ENCODE data around the gene SRGAP2B.
"Not testable (repeated sequence)": the region's sequence is repeated elsewhere in the genome, so short reads cannot be mapped to it uniquely, and the experiment has no call there.

Gene SRGAP2B

GRCh38 chr1:145066486-145066885 lies 28.6 kb downstream of the SRGAP2B start:
- H3K36me3 Mint-ChIP-seq, DNase-seq, H3K27me3 Mint-ChIP-seq, H3K4me3 Mint-ChIP-seq, H3K9me3 Mint-ChIP-seq, CTCF ChIA-PET, H3K27ac Mint-ChIP-seq, H3K4me1 Mint-ChIP-seq: not testable (repeated sequence)

- H3K9me3 Mint-ChIP-seq, H3K27ac Mint-ChIP-seq, H3K4me1 Mint-ChIP-seq, H3K27me3 Mint-ChIP-seq, H3K4me3 Mint-ChIP-seq, CTCF ChIA-PET, DNase-seq, H3K36me3 Mint-ChIP-seq: not testable (repeated sequence)
Measured at GRCh38 chr1:145065194-145065826, 29.8 kb downstream of the SRGAP2B start.

- H3K4me3 Mint-ChIP-seq, DNase-seq, H3K27ac Mint-ChIP-seq, H3K36me3 Mint-ChIP-seq, H3K4me1 Mint-ChIP-seq, CTCF ChIA-PET, H3K27me3 Mint-ChIP-seq, H3K9me3 Mint-ChIP-seq: not testable (repeated sequence)
Measured at GRCh38 chr1:145063941-145064648, 31.0 kb downstream of the SRGAP2B start.

GRCh38 chr1:145063285-145063684 lies 31.8 kb downstream of the SRGAP2B start:
- CTCF ChIA-PET, H3K4me3 Mint-ChIP-seq, H3K4me1 Mint-ChIP-seq, DNase-seq, H3K27me3 Mint-ChIP-seq, H3K27ac Mint-ChIP-seq, H3K9me3 Mint-ChIP-seq, H3K36me3 Mint-ChIP-seq: not testable (repeated sequence)

DNA sequence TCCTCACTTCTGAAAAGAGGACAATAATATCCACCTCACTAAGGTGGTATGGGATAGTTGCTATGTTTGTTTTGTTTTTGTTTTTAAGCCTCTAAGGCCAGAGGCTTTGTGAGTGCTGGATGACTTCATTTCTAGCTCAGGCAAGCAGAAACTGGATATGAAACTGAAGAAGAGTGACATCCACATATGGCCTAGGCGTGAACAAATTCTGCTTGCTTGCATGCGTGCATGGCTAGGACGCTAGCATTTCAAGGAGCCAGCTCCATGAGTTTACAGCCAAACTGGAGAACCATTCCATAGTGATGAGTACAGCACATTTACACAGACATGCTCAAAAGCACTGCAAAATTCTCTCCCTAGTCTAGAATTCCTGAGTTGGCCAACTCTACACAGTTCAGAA lies 36.9 kb downstream of the SRGAP2B start:
- H3K27me3 Mint-ChIP-seq, H3K27ac Mint-ChIP-seq, H3K9me3 Mint-ChIP-seq, H3K36me3 Mint-ChIP-seq, H3K4me3 Mint-ChIP-seq, CTCF ChIA-PET, H3K4me1 Mint-ChIP-seq, DNase-seq: not testable (repeated sequence)

DNA sequence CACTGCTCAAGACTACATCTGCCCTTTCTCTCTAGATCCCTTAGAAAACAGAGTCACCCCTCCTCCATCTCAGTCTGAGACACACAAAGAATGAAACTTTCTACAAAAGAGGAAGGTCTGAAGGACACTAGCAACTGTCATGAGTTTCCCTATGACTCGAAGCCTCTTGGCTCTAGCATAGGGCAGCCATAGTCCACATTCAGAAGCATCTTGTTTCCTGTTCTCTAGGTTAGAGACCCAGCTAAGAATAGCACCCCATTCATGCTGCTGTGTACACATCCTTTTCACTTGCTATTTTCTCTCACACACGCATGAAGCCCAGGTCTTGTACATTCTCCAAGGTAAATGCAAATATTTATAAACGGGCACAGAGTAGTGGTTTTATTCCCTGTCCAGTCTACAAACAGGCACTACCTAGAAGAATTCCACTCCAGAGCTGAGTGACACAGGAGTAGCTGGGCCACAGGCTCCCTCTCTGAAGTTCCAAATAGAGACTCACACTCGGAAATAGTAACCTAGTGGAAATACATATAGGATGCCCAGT lies 39.8 kb downstream of the SRGAP2B start:
- H3K9me3 Mint-ChIP-seq, H3K27me3 Mint-ChIP-seq, DNase-seq, H3K27ac Mint-ChIP-seq, H3K36me3 Mint-ChIP-seq, H3K4me3 Mint-ChIP-seq, CTCF ChIA-PET, H3K4me1 Mint-ChIP-seq: not testable (repeated sequence)

GRCh38 chr1:145053428-145053827 lies 41.7 kb downstream of the SRGAP2B start:
- DNase-seq, H3K36me3 Mint-ChIP-seq, CTCF ChIA-PET, H3K4me1 Mint-ChIP-seq, H3K4me3 Mint-ChIP-seq, H3K27ac Mint-ChIP-seq, H3K9me3 Mint-ChIP-seq, H3K27me3 Mint-ChIP-seq: not testable (repeated sequence)

- H3K27me3 Mint-ChIP-seq, H3K4me3 Mint-ChIP-seq, H3K27ac Mint-ChIP-seq, CTCF ChIA-PET, DNase-seq, H3K36me3 Mint-ChIP-seq, H3K9me3 Mint-ChIP-seq, H3K4me1 Mint-ChIP-seq: not testable (repeated sequence)
Measured at GRCh38 chr1:145052019-145052776, 42.9 kb downstream of the SRGAP2B start.

GRCh38 chr1:145048181-145048856 lies 46.8 kb downstream of the SRGAP2B start:
- DNase-seq, H3K9me3 Mint-ChIP-seq, H3K27ac Mint-ChIP-seq, H3K27me3 Mint-ChIP-seq, H3K4me1 Mint-ChIP-seq, H3K36me3 Mint-ChIP-seq, H3K4me3 Mint-ChIP-seq, CTCF ChIA-PET: not testable (repeated sequence)

DNA sequence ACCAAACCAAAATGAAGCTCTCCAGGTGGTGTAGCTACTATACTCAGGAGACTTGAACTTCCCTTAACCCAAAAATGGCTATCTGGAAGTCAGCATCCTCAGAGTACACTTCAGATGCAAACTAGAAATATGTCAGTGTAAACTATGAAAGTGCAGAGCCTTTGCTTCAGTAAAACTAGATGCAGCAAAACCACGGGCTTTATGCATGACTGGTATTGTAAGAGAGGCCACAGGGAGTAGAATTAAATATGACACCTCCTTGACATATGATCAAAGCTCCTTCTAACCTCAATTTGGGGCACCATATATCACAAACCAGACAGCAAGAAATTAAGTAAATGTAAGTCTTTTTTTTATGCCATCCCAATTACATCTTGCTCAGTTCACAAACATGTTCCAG lies 47.6 kb downstream of the SRGAP2B start:
- CTCF ChIA-PET, H3K9me3 Mint-ChIP-seq, H3K36me3 Mint-ChIP-seq, H3K4me3 Mint-ChIP-seq, H3K27me3 Mint-ChIP-seq, H3K27ac Mint-ChIP-seq, H3K4me1 Mint-ChIP-seq, DNase-seq: not testable (repeated sequence)

DNA sequence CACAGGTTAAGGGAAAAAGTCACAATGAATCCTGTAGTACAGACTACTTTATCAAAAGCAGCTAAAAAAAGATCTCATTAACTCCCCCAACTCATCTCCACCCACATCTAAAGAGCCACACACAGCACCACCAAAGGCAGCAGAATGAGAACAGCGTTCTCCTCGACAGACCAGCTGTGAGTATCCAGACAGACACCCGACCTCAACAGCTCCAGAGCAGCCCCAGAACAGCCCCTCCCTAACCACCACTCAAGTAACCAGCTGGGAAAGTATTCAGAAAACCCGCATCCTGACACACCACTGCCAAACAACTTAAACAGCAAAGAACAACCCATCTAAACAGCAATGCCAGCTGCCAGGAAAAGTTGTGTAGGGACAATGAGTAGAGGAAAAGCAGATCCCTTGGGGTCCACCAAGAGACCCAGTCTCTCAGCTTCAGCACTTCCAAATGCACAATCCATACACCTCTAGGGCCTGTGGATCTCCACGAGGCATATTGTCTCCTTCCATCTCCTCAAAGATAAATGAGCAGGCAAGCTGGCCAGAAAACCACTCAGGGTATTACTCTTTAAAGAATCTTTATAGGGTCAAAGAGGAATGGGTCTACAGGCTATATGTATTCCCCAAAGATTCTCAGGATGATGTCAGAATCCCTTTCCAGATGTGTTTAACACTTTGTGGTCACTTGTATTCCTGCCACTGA lies 49.4 kb downstream of the SRGAP2B start:
- DNase-seq, H3K4me3 Mint-ChIP-seq, H3K27me3 Mint-ChIP-seq, H3K4me1 Mint-ChIP-seq, H3K9me3 Mint-ChIP-seq, CTCF ChIA-PET, H3K36me3 Mint-ChIP-seq, H3K27ac Mint-ChIP-seq: not testable (repeated sequence)

DNA sequence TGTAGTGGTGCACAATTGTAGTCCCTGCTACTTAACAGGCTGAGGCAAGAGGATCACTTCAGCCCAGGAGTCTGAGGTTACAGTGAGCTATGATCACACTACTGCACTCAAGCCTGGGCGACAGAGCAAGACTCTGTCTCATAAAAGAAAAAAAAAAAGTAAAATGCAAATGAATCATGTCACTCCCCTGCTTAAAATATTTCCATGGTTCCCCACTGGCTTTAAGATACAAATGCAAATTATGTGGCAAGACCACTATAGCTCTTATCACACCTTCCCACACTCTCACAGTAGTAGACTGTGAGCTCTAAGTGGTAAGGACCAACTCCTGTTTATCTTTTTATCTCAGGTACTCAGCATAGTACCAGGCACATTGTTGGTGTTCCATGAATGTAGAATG lies 53.6 kb downstream of the SRGAP2B start:
- CTCF ChIA-PET, H3K27ac Mint-ChIP-seq, H3K4me1 Mint-ChIP-seq, H3K36me3 Mint-ChIP-seq, H3K4me3 Mint-ChIP-seq, DNase-seq, H3K9me3 Mint-ChIP-seq, H3K27me3 Mint-ChIP-seq: not testable (repeated sequence)

DNA sequence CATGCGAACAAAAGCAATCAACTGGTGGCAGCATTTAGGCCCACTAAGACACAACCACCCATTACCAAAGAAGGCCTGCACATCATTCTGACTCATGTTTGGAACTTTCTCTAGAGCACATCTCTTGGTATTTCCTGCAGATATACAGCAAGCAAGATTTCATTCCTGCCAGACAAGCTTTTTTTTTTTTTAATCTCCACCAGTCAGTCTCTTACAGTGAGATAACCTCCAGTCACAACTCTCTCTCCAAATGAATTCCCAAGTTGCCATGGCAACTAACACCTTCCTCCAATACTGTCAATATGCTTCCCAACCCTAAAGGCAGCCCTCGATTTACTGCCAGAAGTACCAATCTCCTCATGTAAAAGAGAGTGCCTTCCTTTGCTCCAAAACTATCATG lies 59.1 kb downstream of the SRGAP2B start:
- H3K27me3 Mint-ChIP-seq, H3K4me1 Mint-ChIP-seq, H3K36me3 Mint-ChIP-seq, DNase-seq, H3K9me3 Mint-ChIP-seq, H3K4me3 Mint-ChIP-seq, H3K27ac Mint-ChIP-seq, CTCF ChIA-PET: not testable (repeated sequence)

DNA sequence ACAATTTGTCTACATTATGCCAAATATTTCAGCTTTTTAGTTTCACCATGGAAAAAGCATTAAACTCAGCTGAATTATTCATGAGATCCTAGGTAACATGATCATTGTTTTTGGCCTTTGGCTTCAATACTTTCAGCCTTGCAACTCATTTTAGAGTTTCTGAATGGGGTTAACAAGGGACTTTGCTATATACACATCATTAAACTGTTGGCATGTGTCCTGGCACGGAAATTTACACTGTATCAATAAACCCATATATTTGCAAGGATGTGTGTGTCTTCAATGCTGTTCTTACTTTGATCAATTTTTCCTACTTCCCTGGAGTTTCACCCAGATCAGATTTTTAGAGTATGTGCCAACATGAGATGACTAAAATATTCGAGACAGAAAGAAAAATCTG lies 61.6 kb downstream of the SRGAP2B start:
- DNase-seq, CTCF ChIA-PET, H3K4me1 Mint-ChIP-seq, H3K27ac Mint-ChIP-seq, H3K36me3 Mint-ChIP-seq, H3K9me3 Mint-ChIP-seq, H3K27me3 Mint-ChIP-seq, H3K4me3 Mint-ChIP-seq: not testable (repeated sequence)

Data from activated naive CD4-positive, alpha-beta T cell treated with anti-CD3 and anti-CD28 coated beads, Interleukin-2, amount 10 ng/mL, durations not matched to agents 7 days and 5 days (primary cell).